Peyer's patch (tissue), 4 donors: ENCODE results near the gene TGIF2.

Experiments
- CTCF ChIP-seq, 6 experiments: fragments of 450-650 bp in 4 of 6; fragments of 200-600 bp in 2 of 6; sonication (generic) in 1 of 6; IDR thresholded peaks; one replicate each; pipeline ENCODE4 v1.5.1; 2017 to 2019; ENCODE audit warnings: antibody characterized with exemption in 6 of 6, mild to moderate bottlenecking in 3 of 6, moderate library complexity in 1 of 6
- POLR2A ChIP-seq, 2 donors: fragments of 450-650 bp; IDR thresholded peaks; one replicate each; pipeline ENCODE4 v1.5.1; 2017; ENCODE audit warnings: antibody characterized with exemption in 2 of 2, mild to moderate bottlenecking in 2 of 2, moderate library complexity in 2 of 2

DNA sequence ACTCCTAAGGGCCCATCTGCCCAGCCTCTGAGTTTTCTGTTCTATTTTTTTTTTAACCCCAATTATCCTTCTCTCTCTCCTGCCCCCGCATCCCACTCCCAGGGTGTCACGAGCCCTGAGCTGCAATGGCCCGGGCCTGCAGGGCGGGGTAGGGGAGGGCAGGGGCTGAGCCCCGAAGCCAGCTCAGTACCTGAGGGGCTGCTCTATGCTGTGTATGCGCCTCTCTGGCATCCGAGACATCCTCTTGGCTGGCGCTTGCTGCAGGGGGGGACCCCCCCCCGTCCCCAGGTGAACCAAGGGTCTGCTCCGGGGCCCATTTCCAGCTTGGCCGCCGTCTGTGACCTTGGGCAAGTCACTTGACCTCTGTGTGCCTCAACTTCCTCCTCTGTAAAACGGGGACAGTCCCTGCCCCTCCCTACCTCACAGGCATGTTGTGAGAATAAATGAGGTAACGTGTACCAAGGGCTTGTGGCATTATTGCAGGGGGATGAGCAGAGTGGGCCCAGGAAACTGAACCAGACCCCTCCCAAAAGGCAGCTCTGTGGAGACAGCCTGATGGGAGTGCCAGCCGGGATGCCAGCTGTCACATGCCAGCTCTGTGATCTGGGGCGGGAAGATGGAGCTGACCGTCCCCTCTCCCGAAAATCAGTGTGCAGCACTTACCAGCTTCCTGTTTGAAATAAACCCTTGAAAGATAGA, 45.1 kb upstream of the TGIF2 start:
- TF ChIP-seq CTCF (IDR thresholded peaks at IDR 0.05) (no peak), POLR2A (IDR thresholded peaks at IDR 0.05) (no peak)
